MV-4-11 (cell line): ENCODE data around the gene C19orf47.
"Not testable (repeated sequence)": the region's sequence is repeated elsewhere in the genome, so short reads cannot be mapped to it uniquely, and the experiment has no call there.

ENCODE experiments used
- DNase-seq: peaks from one replicate; lab custom pipeline; 2025; lab: John Stamatoyannopoulos, UW

The C19orf47 gene

DNA sequence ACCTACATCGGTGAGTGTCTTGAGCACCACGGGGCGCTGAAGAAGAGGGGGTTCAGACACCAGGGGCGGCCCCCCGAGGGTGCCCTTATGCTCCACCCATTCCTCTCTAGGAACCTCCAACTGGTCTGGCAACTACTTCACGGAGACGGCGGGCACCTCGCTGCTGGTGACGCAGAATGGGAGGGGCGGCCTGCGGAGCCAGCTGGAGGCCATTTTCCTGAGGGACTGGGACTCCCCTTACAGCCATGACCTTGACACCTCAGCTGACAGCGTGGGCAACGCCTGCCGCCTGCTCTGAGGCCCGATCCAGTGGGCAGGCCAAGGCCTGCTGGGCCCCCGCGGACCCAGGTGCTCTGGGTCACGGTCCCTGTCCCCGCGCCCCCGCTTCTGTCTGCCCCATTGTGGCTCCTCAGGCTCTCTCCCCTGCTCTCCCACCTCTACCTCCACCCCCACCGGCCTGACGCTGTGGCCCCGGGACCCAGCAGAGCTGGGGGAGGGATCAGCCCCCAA is 29.7 kb upstream of the C19orf47 start:
- DNase-seq, result no peak

- peak; percentile 16 for DNase-seq
These were observed 28.2 kb upstream of the C19orf47 start for GRCh38 chr19:40376286-40376862.

DNA sequence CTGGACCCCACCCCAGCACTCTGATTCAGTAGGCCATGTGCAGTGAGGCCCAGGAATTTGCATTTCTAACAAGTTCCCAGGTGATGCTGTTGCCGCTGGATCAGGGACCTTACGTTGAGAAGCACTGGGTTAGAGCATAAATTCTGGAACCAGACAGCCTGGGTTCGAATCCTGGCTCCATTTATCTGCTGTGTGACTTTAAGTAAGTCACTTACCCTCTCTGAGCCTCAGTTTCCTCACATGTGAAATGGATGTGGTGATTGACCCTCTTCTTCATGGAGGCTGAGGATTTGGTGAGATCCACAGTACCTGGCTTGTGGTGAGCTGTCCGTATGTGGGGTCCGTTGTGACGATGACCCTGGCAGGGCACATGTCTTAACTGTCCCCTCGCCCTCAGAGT is 25.9 kb upstream of the C19orf47 start:
- no peak for DNase-seq

DNA sequence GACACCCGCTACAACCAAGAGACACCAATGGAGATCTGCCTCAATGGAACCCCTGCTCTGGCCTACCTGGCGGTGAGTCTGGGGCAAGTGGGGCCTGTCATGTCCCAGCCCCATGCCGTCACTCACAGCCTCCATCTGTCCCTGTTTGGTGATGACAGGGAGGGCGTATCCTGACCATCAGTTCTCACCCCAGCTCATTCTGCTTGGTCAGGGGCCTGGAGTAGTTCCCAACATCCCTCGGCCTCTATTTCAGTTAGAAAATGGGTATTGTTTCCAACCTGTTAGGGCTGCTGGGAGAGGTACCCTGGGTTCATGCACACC is 23.6 kb upstream of the C19orf47 start:
- DNase-seq, result no peak

DNA sequence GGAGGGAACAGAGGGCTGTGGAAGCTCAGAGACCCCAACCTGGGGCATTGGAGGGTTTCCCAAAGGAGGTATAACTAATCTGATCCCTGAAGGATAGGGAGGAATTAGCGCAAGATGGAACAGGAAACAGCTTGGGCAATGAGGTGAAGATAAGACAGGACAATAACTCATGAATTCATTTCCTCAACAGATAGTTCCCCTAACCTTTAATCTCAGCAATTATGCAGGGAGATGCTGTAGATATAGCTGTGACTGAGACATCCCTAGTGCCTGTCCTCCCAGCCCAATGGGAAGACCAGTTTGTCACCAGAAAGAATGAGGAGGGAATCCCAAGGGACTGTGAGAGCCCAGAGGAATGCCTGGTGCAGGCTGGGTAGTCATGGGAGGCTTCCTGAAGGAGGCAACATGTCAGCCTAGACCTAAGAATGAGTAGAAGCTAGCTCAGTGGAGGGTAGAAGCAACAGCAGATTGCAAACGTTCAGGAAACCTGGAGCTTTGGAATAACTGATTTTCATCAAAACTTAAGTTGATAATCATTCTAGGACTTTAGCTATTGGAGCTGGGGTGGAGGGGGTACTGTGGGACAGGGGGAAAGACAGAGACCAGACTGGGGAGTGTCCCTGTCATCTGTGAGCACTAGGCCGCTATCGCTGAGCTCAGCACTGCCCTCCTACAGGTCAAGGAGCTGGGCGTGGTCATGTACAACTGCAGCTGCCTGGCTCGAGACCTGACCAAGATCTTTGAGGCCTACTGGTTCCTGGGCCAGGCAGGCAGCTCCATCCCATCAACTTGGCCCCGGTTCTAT is 23.0 kb upstream of the C19orf47 start:
- peak; percentile 36 for DNase-seq

- DNase-seq, result not testable (repeated sequence)
These were observed 22.1 kb upstream of the C19orf47 start for GRCh38 chr19:40370253-40370652.

- no peak for DNase-seq
These were observed 21.6 kb upstream of the C19orf47 start for GRCh38 chr19:40369797-40370196.

GRCh38 chr19:40367577-40368434 is 19.6 kb upstream of the C19orf47 start:
- DNase-seq, result no peak

DNA sequence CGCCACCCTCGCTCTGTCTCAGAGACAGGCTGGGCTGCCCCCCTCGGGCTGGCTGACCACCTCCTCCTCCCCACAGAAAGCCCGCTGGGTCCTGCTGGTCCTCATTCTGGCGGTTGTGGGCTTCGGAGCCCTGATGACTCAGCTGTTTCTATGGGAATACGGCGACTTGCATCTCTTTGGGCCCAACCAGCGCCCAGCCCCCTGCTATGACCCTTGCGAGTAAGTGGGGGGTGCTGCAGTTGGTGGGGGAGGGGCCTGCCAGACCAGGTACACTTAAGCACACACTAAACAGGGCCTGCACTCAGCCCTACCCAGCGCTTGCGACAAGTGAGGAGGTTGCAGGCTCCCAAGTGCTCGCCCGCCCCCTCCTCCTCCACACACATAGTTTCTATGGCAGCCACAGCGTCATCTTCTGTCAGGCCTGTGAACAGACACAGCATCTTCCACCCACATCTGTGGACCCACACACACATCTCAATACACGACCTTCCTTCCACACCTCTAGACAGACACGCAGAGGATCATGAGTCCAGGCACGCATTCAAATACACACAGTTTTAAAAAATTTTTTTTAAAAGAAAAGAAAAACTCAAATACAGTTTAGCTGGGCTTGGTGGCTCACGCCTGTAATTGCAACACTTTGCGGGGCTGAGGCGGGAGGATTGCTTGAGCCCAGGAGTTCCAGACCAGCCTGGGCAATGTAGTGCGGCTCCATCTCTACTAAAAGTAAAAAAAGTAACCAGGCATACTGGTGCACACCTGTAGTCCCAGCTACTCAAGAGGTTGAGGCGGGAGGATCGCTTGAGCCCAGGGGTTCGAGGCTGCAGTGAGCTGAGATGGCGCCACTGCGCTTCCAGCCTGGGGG is 18.7 kb upstream of the C19orf47 start:
- DNase-seq, result peak; percentile 73

DNA sequence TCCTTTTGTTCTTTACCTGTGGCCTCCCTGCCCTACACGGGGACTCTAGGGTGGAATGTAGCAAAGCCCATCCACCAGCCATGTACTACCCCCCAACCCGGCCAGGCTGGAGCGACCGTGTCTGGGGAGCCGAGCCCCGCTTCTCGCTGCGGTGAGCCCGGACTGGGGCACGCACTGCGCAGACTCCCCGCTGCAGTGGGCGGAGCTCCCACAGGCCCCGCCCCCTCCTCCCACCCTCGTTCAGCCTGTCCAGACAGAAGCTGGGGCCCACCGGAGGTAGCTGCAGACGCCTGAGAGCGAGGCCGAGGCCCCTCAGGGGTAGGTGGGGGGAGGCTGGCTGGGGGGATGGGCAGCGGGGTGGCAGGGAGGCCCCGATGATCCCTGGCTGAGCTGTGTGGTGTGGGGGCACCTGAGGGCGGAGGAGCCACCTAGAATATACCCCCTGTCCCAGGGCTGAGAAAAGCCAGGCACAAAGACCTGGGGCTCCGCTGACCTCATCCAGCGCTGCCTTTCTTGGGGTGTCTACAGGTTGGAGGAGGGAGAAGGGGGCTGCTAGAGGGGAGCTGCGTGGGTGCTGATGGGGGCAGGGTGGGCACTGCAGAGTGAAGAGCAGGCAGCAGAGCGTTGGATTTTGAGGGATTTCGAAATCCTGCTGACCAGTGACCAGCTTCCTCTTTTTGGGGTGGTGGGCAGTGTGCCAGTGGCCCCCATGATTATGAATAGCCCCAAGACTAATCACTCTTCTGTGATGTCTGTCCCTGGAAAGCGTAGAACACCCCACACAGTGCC is 17.6 kb upstream of the C19orf47 start:
- DNase-seq, result peak; percentile 67

DNA sequence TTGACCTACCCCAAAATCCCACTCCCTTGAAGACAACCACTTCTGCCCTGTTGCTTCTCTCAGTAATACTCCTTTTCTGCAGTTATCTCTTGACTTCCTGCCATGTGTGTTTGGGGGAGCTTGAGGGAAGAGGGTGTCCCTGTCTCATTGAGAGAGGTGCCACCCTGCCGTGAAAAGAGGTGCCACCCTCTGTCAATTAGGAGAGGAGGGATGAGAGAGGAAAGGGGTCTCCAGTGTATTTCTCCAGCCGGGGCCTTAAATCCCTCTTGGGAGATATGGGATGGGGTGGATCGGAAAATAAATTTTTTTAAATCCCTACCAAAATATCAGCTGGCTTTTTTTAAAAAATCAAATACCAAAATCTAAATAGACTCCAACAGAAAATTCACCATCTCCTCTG is 16.8 kb upstream of the C19orf47 start:
- no peak for DNase-seq

GRCh38 chr19:40363069-40363468 is 14.9 kb upstream of the C19orf47 start:
- peak; percentile 91 for DNase-seq

DNA sequence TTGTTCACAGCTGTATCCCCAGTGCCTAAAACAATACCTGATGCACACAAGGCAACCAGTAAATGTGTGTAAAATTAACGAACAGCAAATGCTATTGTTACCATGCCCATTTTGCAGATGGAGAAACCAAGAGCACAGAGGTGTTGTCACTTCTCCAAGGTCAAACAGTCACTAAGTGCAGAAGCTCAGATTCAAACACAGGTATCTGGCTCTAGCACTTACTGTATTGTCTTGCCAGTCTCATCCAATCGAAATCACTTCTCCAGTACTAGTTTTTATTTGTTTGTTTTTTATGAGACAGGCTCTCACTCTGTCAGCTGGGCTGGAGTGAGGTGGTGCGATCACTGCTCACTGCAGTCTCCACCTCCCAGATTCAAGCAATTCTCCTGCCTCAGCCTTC is 14.0 kb upstream of the C19orf47 start:
- DNase-seq, result no peak

GRCh38 chr19:40360708-40361241 is 12.6 kb upstream of the C19orf47 start:
- DNase-seq, result peak; percentile 85

DNA sequence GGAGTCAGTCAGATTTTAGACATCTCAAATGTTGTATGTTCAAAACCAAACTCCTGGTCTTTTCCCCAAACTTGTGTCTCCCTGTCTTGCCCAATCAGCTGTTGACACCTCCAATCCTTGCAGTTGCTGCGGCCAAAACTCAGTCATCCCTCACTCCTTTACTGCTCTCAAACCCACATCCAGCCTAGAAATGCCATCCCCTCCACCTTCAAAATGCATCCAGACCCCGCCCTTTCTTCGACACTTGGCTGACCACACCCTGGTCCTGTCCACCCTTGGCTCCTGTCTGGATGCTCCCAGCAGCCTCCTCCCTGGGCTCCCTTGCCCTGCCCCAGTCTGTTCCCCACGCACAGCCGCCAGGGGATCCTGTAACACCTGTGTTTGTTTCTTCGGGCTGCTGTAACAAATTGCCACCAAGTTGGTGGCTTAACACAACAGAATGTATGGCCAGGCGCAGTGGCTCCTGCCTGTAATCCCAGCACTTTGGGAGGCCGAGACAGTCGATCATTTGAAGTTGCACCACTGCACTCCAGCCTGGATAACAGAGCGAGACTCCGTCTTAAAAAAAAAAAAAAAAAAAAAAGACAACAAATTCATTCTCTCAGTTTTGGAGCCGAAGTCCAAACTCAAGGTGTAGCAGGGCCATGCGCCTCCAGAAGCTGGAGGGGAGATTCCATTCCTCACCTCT is 12.0 kb upstream of the C19orf47 start:
- DNase-seq, result no peak

- peak; percentile 97 for DNase-seq
These were observed 10.6 kb upstream of the C19orf47 start for GRCh38 chr19:40358773-40359172.

DNA sequence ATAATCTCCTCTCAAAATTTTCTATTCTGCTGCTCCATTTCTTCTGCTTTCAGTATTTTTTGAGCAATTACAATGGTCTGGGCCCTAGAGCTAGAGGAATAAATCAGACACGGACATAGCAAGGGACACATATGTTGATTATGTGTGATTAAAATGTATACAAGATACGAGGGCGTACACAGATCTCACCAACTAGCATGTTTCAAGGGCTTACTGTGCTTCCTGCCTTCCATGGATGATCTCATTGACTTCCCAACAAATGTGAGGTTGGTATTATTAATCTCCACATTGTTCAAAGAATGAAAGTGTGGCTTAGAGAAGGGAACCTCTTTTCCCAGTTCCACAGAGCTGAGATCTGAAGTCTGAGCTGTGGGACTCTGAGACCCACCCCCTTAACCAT is 9.4 kb upstream of the C19orf47 start:
- DNase-seq, result no peak

DNA sequence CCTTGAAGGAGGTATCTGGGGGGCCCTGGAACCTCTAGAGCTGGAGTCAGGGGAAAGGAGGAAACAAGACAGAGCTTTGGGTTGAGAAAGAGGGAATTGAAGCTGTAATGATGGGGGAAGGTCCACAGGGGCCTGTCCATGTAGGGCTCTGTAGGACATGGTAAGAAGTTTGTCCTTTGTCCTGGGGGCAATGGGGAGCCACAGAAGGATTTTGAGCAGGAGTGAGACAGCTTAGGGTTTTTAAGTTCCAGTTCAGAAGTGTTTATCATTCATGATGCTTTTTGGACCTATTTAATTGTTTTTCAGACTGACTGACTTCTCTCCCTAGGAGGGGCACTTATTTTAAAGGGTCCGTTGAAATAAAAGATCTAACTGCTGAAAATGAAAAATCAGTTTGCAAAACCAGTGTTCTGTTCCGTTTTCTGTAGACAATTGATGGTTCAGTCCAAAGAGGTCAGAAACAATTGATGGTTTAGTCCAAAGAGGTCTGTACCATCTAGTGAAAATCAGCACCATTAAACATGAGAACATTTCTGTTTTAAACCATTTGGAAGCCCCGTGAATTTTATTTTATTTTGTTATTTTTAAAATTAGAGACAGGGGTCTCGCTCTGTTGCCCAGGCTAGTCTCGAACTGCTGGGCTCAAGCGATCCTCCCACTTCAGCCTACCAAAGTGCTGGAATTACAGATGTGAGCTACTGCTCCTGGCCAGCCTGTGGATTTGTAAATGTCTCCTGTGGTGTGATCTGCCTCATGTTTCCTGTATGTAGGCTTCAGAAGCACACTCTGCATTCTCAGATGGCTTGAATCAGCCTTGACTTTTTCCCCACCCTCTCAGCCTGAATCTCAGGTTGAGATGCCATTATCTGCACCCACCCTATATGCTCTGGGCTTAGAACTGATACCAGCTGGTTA is 8.7 kb upstream of the C19orf47 start:
- no peak for DNase-seq
